ENCODE results near the gene SAMD4A. TPM values are rescaled to one million over a fixed set of nuclear protein-coding genes. Genes with fewer than 3 reads are reported as not detected.
"Not testable (repeated sequence)": the region's sequence is repeated elsewhere in the genome, so short reads cannot be mapped to it uniquely, and the experiment has no call there.

The SAMD4A gene
- total RNA-seq, 3 donors from 2014 or later = 5.4 to 8.1 (median 7.6) TPM

DNA sequence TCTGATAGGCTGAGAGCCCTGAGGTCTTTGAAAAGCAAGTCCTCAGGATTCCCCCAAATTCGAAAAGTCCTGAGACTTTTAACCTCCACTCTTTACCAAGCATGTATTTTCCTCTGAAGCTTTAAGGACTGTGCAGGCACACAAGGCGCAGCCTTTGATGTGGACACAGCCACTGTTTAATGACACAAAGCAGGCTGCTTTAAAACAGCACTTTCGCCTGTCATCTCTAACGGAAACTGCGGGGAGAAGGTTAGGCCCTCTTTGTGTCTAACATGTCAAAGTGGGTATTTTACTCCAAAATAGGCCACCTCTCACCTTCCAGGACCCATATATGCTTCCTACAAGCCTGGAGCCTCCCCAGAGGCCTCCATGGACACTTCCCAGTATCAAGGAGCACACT is 176.5 kb downstream of the SAMD4A start:
- no peak overlapping the region for H3K4me3 Mint-ChIP-seq
- peaks cover 2% of the 10 kb centered on the region for H3K36me3 Mint-ChIP-seq (ENCODE audit: insufficient read depth)
- no peaks in the 10 kb centered on the region for H3K27me3 Mint-ChIP-seq (ENCODE audit: low read depth)
- H3K4me1 Mint-ChIP-seq (ENCODE audit: low read depth) = peaks cover 20% of the 10 kb centered on the region
- ATAC-seq (no peak), DNase-seq (no peak)
- no peaks in the 10 kb centered on the region for H3K9me3 Mint-ChIP-seq

DNA sequence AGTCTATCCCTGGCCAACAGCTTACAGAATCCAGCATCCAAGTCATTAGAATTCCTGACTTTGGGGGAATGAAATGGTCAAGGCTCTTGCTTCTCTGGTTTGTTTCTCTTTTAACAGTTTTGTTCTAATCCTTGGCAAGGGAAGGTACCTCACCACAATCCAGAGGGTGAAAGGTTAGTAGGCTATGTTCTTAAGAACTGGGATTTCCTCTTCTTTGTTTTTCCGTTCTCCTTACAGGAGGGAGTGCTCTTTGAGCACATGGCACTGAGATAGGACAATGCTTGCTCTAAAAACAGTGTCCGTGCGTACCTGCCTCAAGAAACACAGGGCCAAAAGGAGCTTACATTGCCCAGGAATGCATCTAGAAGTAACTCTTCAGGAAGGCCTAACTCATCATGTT is 179.1 kb downstream of the SAMD4A start:
- Mint-ChIP-seq H3K4me3 (no peak overlapping the region), H3K4me1 (ENCODE audit: low read depth) (peaks cover 16% of the 10 kb centered on the region), H3K36me3 (ENCODE audit: insufficient read depth) (no peaks in the 10 kb centered on the region), H3K27me3 (ENCODE audit: low read depth) (no peaks in the 10 kb centered on the region), H3K9me3 (no peaks in the 10 kb centered on the region)
- no peak for DNase-seq
- no peak for ATAC-seq

- Mint-ChIP-seq H3K9me3 (no peaks in the 10 kb centered on the region), H3K4me1 (ENCODE audit: low read depth) (peaks cover 8% of the 10 kb centered on the region), H3K4me3 (no peak overlapping the region), H3K36me3 (ENCODE audit: insufficient read depth) (peaks cover 3% of the 10 kb centered on the region), H3K27me3 (ENCODE audit: low read depth) (no peaks in the 10 kb centered on the region)
- no peak for DNase-seq
- no peak for ATAC-seq
Measured at GRCh38 chr14:54747616-54748015, 180.7 kb downstream of the SAMD4A start.

DNA sequence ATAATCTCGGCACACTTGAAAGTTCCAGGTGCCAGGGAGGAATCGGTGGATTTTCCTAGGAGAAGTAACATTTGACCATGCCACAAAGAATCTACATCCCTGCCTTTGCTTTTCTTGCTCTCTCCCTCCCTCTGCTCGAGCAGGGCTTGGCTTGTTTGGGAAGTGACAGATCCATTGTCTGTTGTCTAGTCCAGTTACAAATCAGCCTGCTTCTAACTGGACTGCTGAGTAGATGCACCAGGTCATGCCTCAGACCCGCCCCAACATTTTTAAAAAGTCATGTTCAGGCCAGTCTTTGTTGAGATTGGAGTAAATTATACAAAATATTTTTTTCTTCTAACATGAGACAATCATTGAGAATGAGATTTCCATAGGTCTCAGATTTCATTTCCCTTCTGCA is 182.3 kb downstream of the SAMD4A start:
- Mint-ChIP-seq H3K4me3 (no peak overlapping the region), H3K4me1 (ENCODE audit: low read depth) (no peaks in the 10 kb centered on the region), H3K27me3 (ENCODE audit: low read depth) (no peaks in the 10 kb centered on the region), H3K36me3 (ENCODE audit: insufficient read depth) (peaks cover 3% of the 10 kb centered on the region), H3K9me3 (no peaks in the 10 kb centered on the region)
- no peak for DNase-seq
- no peak for ATAC-seq

DNA sequence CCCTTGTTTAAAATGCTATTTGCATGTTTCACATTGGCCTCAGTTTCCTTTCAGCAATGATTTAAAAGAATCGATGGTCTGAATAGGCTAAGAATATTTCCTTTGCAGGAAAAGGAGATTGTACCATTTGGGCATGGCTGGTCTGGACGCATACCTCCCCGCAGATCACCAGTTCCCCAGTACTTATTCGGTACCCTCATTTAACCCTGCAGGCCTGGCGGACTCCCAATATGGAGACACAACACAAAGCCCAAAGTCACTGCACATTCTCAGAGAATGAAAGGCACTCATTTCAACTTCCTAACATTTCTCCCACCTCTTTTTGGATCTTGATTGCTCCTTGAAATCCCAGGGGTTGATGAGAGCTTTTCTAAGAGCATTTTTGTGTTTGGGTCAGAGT is 182.8 kb downstream of the SAMD4A start:
- Mint-ChIP-seq H3K4me3 (no peak overlapping the region), H3K4me1 (ENCODE audit: low read depth) (no peaks in the 10 kb centered on the region), H3K27me3 (ENCODE audit: low read depth) (no peaks in the 10 kb centered on the region), H3K9me3 (no peaks in the 10 kb centered on the region), H3K36me3 (ENCODE audit: insufficient read depth) (peaks cover 3% of the 10 kb centered on the region)
- DNase-seq = no peak
- ATAC-seq = no peak

GRCh38 chr14:54752611-54753010 is 185.7 kb downstream of the SAMD4A start:
- H3K4me1 Mint-ChIP-seq (ENCODE audit: low read depth); DNase-seq; H3K36me3 Mint-ChIP-seq (ENCODE audit: insufficient read depth); H3K27me3 Mint-ChIP-seq (ENCODE audit: low read depth); ATAC-seq; H3K9me3 Mint-ChIP-seq; H3K4me3 Mint-ChIP-seq: not testable (repeated sequence)

GRCh38 chr14:54753396-54753795 is 186.5 kb downstream of the SAMD4A start:
- not testable (repeated sequence) for H3K9me3 Mint-ChIP-seq; H3K4me3 Mint-ChIP-seq; H3K27me3 Mint-ChIP-seq (ENCODE audit: low read depth); ATAC-seq; DNase-seq; H3K36me3 Mint-ChIP-seq (ENCODE audit: insufficient read depth)
- H3K4me1 Mint-ChIP-seq (ENCODE audit: low read depth) = peaks cover 12% of the 10 kb centered on the region

GRCh38 chr14:54754116-54754622 is 187.2 kb downstream of the SAMD4A start:
- H3K9me3 Mint-ChIP-seq = no peaks in the 10 kb centered on the region
- no peak overlapping the region for H3K4me3 Mint-ChIP-seq
- DNase-seq = no peak
- H3K27me3 Mint-ChIP-seq (ENCODE audit: low read depth) = no peaks in the 10 kb centered on the region
- no peak for ATAC-seq
- peaks cover 3% of the 10 kb centered on the region for H3K36me3 Mint-ChIP-seq (ENCODE audit: insufficient read depth)
- H3K4me1 Mint-ChIP-seq (ENCODE audit: low read depth) = peaks cover 12% of the 10 kb centered on the region

- Mint-ChIP-seq H3K4me3 (no peak overlapping the region), H3K4me1 (ENCODE audit: low read depth) (peaks cover 12% of the 10 kb centered on the region), H3K9me3 (no peaks in the 10 kb centered on the region), H3K36me3 (ENCODE audit: insufficient read depth) (peaks cover 3% of the 10 kb centered on the region), H3K27me3 (ENCODE audit: low read depth) (no peaks in the 10 kb centered on the region)
- ATAC-seq (no peak), DNase-seq (no peak)
Measured at GRCh38 chr14:54754623-54755386, 187.9 kb downstream of the SAMD4A start.

DNA sequence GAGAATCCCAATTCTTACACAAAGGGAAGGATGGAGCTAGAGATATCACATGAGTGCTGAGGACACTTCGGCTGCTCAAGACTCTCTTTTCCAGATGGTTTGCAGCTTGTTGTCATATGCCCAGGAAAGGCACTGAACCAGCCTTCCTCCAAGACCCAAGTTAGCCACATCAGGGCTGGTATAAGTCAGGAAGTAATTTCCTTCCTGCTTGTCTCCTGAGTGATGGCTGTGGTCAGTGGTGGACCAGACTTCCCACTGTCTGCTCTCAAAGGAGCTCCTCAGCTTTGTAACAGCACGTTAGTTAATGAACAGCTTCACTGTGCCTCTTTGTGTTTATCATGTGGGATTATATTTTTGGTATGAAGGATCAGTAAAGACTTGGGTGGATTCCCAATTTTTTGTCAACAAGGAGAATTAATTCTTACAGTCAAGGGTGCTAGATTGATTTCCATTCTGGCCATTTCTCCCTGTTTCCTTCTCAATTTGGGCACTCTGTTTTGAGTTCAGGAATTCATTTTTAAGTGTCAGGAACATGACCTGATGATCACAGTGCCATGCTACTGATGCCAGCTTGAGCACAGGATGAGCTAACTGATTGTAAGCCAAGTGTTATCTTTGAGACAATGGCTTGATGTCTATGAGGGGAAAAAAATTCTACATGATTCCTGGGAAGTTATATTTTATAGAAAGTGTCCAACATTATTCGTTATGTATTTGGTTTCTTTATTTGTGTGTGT is 189.9 kb downstream of the SAMD4A start:
- DNase-seq (no peak), ATAC-seq (no peak)
- H3K9me3 Mint-ChIP-seq = no peaks in the 10 kb centered on the region
- H3K27me3 Mint-ChIP-seq (ENCODE audit: low read depth) = no peaks in the 10 kb centered on the region
- no peak overlapping the region for H3K4me3 Mint-ChIP-seq
- H3K4me1 Mint-ChIP-seq (ENCODE audit: low read depth) = peaks cover 12% of the 10 kb centered on the region
- H3K36me3 Mint-ChIP-seq (ENCODE audit: insufficient read depth) = peaks cover 3% of the 10 kb centered on the region

GRCh38 chr14:54758041-54758440 is 191.1 kb downstream of the SAMD4A start:
- no peaks in the 10 kb centered on the region for H3K9me3 Mint-ChIP-seq
- H3K27me3 Mint-ChIP-seq (ENCODE audit: low read depth) = no peaks in the 10 kb centered on the region
- no peak overlapping the region for H3K4me3 Mint-ChIP-seq
- DNase-seq (no peak), ATAC-seq (no peak)
- H3K4me1 Mint-ChIP-seq (ENCODE audit: low read depth) = peaks cover 12% of the 10 kb centered on the region
- H3K36me3 Mint-ChIP-seq (ENCODE audit: insufficient read depth) = no peaks in the 10 kb centered on the region

DNA sequence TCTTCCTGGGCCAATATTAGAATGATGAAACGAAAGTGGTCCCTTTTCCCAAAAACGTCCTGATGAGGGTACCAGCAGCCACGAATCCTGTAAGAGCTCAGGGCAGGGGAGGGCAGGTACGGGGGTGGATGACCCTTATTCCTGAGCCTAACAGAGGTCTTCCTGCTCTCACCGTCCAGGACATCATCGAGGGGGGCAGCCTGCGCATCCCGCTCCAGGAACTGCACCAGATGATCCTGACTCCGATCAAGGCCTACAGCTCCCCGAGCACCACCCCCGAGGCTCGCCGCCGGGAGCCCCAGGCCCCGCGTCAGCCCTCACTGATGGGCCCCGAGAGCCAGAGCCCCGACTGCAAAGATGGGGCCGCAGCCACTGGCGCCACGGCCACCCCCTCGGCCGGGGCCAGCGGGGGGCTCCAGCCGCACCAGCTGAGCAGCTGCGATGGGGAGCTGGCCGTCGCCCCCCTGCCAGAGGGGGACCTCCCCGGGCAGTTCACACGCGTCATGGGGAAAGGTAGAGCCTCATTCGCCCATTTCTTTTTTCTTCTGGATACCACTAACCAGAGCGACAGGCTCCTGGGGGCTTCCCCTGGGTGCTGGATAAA is 193.2 kb downstream of the SAMD4A start:
- H3K4me3 Mint-ChIP-seq = no peak overlapping the region
- no peaks in the 10 kb centered on the region for H3K27me3 Mint-ChIP-seq (ENCODE audit: low read depth)
- H3K4me1 Mint-ChIP-seq (ENCODE audit: low read depth) = peaks cover 12% of the 10 kb centered on the region
- ATAC-seq = no peak
- no peaks in the 10 kb centered on the region for H3K9me3 Mint-ChIP-seq
- DNase-seq = no peak
- peaks cover 5% of the 10 kb centered on the region for H3K36me3 Mint-ChIP-seq (ENCODE audit: insufficient read depth)

GRCh38 chr14:54760866-54761575 is 194.1 kb downstream of the SAMD4A start:
- Mint-ChIP-seq H3K36me3 (ENCODE audit: insufficient read depth) (peaks cover 5% of the 10 kb centered on the region), H3K4me1 (ENCODE audit: low read depth) (peaks cover 13% of the 10 kb centered on the region), H3K27me3 (ENCODE audit: low read depth) (no peaks in the 10 kb centered on the region), H3K4me3 (no peak overlapping the region), H3K9me3 (no peaks in the 10 kb centered on the region)
- ATAC-seq = no peak
- no peak for DNase-seq

DNA sequence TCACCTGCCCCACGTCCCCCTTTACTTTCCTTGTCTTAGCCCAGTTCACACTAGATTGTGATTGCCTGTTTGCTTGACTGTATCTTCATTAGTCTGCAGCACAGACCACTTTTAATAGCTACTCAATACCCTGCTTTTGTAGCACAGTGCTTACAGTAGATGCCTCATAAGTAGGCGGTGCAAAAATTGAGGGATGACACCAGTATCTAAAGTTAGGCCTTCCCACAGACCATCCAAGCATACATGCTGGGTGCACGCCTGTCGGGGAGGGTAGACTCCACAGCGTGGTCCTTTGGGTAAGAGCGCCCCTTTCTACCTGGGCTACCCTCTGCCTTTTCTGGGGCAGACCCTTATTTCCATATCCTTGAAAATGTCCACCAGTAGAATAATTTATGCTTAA is 194.9 kb downstream of the SAMD4A start:
- H3K9me3 Mint-ChIP-seq = no peaks in the 10 kb centered on the region
- no peak overlapping the region for H3K4me3 Mint-ChIP-seq
- DNase-seq = no peak
- ATAC-seq = no peak
- H3K4me1 Mint-ChIP-seq (ENCODE audit: low read depth) = peaks cover 17% of the 10 kb centered on the region
- H3K36me3 Mint-ChIP-seq (ENCODE audit: insufficient read depth) = peaks cover 5% of the 10 kb centered on the region
- H3K27me3 Mint-ChIP-seq (ENCODE audit: low read depth) = no peaks in the 10 kb centered on the region

Measured in activated T-cell treated with anti-CD3 and anti-CD28 coated beads, Interleukin-2, amount 50 U/mL, for 4 hours (primary cell).